Stimulated activated CD4-positive, alpha-beta T cell treated with anti-CD3 and anti-CD28 coated beads, Interleukin-1b, Interleukin-23, amount 100 ng/mL, for 48 hours (primary cell): ENCODE data around the gene LRRC75B.
"Not testable (repeated sequence)": the region's sequence is repeated elsewhere in the genome, so short reads cannot be mapped to it uniquely, and the experiment has no call there.

Source experiments
- DNase-seq: peaks from one replicate; pipeline ENCODE4 v3.0.0-alpha.2; 2020

LRRC75B gene

DNA sequence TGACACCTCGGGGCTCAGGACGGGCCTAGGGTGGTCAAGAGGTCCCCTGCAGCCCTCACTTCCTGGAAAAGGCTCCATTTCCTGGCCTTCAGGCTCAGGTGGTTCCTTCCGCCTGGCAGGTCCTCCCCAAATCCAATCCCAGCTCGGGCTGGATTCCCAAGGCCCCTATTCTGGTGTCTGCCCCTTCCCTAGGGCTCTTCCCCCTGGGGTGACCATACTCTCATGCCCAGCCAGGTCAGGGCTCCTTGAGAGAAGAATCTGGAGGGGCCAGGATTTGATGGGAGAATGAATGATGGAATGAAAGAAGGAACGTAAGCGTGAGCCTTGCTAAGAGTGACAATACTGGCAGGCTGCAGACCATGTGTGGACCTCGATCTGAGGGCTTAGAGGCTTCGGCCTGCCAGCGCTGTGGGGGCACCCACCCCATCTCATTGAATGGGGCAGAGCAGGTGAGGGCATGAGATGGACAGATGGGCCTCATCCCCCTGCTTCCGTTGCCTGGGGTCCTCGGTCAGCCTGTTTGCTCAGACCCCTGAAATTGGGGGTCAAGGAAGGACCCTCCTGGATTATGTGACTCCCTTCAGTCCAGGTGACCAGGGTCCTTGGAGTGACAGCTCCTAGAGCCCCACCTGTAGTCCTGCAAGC is 9.4 kb upstream of the LRRC75B start:
- DNase-seq: not testable (repeated sequence)

DNA sequence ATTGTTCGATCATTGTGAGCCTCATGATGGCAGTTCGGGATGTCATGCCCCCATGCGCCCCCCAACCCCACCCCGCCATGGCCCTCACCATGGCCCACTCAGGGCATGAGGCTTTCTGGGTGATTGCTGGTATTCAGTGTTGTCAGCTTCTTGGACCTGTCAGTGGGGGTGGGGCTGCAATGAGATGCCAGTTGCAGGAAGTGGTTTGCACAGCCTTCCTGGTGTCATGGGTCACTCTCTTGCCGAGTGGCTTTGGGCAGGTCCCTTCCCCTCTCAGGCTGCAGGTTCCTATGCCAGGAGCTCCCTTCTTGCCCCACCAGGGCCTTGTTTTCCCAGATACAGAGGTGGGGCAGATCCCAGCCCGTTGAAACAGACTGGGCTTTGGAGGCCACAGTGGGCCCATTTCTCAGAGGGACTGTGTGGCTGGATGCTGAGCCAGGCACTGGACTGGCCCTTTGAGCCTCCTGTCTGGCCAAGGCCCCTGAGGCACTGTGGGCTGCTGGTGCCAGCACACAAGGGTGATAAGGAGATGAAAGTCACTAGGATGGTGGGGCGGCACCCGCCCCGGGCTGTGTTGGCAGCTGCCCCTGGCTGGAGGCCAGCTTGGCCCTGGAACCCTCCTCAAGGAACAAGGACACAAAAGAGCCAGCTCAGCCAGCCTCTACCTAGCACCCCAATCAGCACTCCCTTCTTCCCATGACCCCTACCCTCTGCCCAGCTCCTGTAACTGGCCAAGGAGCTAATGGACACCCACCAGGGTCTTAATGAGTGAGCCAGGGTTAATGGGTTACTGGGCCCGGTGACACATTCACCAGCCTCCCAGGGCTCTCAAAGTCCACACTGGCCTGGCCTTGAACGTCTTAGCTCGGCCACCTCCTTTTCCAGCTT is 8.6 kb upstream of the LRRC75B start:
- no peak for DNase-seq

DNA sequence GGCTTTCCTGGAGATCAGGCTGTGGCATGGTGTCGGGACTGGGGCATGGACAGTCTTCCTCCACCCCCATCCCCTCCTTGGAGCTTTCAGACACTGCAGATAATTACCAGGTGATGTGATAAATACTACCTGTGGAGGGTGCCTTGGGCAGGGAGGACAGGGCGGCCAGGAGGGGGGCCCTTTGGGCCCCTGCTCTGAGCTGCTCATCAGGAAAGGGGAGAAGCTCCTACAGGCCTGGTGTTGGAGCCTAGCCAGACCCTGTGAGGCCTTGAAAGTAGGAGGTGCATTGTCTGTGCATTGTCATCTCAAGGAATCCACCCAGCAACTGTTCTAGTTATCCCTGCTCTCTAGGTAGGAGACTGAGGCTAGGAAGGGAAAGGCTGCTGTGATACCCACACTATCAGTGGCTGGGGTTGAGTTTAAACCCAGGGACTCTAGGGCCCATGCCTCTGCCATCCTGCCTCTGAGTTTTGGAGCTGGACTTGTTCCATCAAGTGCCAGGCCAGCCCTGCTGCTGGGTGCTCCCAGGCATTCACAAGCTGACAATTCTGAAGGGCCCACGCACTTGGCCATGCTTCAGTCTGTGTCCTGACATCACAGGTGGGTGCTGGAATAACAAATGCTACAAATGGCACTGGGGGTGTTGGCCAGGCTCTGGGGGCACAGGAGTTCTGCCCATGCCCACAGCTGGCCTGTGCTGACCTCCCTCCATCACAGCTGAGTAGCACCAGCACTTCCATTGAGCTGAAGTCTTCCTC is 7.3 kb upstream of the LRRC75B start:
- DNase-seq: not testable (repeated sequence)

DNA sequence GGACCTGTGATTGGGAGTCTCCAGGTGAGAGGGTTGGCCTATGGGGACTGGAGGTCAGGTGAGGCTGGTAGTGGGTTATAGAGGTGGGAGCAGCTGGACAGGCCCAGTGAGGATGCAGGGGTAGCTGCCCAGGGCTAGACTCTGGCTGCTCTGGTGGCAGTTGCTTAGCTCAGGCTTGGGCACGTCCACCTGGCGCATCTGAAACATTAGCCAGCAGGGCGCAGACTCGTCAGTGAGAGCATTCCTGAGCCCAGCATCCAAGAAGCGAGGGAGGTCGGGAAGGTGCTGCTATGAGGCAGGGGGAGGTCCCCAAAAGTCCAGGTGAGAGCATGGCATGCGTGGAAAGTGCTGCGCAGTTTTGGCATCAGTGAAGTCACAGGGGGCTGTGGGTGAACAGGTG is 6.6 kb upstream of the LRRC75B start:
- no peak for DNase-seq

DNA sequence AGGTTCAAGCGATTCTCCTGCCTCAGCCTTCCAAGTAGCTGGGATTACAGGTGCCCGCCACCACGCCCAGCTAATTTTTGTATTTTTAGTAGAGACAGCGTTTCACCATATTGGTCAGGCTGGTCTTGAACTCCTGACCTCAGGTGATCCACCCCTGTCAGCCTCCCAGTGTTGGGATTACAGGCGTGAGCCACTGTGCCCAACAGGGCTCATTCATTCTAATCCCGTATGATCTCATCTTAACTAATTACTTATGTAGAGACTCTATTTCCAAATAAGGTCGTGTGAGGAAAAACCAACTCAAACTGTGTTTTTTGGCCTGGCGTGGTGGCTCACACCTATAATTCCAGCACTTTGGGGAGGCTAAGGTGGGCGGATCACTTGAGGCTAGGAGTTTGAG is 4.2 kb upstream of the LRRC75B start:
- not testable (repeated sequence) for DNase-seq

DNA sequence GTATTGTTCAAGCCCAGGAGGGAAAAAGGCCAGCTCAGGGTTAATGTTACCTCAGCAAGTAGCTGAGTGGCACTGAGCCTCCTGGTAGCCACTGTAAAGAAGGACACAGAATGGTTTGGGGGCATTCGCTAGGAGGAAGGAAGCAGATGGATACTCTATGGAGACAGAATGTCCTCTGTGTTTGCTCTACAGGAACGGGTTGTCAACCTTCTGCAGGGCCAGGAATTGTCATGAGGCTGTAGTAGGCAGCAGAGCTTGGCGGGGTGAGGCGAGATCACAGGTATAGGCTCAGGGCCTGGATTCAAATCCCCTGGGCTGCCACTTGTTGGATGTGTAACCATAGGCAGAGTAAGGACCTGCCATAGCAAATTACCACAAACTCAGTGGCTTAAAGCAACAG is 3.0 kb upstream of the LRRC75B start:
- DNase-seq: no peak

DNA sequence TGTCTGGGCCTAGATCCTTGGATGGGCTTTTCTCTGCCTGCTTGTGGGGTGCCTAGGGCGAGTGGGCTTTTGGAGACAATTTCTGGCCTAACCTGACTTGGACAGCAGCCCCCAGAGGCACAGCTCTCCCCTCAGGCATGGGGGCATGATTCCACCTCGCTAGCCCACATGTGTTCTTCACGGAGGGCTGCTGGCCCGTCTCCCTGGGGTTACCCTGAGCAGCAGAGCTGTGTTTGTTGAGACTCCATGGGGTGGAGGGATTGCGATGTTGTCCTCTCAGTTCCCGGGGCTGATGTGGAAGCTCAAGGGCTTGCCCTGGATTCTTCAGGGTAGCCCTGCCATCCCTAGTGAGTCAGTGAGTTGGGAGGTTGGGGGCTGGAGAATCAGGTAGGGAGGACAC is 2.4 kb upstream of the LRRC75B start:
- DNase-seq: no peak

DNA sequence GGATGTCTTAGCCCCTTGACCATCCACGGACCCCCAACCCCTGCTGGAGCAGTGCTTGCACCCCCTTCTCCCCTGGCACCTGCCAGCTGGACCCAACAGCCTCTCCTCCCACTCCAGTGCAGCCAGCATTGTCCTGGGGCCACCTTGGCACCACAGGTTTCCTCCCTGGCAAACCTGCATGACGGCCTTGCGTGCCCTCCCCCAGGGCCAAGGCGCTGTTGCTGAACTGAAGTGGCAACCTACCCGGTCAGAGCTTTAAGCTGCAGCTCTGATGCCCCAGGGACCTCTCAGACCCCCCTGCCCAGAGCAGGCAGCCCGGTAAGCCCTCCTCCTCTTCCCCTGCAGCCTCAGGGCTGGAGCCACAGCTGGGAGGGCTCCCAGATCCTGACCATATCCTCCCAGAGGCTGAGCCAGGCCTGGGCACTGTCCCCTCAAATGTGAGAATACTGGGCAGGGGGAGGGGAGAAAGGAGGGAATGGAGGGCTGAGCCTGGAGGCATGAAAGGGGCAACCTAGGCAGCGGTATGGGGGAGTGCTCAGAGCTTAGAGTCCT is 1.8 kb upstream of the LRRC75B start:
- no peak for DNase-seq

DNA sequence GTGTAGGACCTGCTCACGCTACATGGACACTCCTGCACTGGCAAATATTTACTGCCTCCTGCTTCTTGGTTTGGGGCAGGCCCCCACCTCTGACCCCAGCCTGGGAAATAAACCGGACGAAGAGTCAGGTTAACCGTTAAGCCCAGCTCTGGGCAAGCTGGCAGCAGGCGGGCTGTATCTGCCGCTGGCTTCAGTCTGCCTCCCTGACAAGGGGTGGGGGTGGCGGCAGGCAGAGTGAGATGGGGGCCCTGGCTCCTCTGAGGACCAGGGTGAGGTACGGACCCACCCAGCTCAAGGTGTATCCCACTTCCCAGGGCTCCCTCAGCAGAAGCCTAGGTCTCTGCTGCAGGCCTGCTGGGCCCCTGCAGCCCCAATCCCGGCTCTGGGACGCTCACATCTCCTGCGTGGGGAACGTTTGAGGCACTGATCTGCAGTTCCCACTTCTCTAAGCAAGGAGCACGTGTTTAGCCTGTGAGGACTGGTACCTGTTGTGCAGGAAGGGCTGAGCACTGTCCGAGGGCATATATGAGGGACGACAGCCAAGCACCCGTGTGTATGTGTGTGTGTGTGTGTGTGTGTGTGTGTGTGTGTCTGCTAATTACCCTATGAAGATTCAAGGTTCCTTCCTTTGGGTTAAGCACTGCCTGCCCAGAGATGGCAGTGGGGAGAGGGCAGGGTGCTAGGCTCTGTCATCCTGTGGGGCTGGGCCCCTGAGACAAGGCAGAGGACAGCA is 1.1 kb upstream of the LRRC75B start:
- no peak for DNase-seq

DNA sequence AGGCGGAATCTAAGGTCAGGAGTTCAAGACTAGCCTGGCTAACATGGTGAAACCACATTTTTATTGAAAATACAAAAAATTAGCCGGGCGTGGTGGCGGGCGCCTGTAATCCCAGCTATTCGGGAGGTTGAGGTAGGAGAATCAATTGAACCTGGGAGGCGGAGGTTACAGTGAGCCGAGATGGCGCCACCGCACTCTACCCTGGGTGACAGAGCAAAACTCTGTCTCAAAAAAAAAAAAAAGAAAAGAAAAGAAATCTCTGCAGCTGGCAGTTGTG is 624 bp upstream of the LRRC75B start:
- not testable (repeated sequence) for DNase-seq

DNA sequence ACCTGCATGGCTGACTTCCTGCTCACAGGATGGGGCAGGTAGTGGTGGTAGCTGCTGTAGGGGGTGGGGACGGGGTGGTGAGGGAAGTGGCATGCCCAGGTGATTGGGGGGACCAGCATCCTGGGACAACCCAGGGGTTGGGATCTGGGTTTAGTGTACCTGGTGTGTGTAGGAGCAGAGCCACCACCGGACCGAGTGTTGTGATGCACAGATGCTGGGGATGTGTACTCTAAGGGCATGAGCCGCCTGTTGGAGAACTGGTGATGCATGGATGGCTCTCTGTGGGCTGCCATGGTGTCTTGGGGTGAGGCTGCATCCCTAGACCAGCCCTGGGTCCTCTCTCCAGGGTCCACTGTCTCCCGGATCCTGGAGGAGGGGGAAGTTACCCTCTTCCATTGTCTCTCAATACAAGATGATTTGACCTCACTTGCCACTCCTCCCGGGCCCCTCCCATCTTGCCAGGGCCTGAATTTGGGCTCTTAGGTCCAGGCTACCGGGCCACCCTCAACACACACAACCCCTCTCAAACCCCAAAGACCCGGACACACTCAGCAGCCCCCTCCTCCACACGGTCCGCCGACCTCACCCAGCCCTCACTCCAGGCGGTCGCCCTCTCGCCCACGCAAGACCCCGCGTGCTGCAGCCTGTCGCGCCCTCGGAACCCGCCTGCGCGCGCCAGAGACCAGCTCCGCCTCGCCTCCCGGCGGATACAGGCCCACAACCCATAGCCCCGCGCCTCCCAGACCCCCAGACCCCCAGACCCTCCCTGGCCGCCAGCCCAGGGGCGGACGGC is 619 bp downstream of the LRRC75B start:
- no peak for DNase-seq

DNA sequence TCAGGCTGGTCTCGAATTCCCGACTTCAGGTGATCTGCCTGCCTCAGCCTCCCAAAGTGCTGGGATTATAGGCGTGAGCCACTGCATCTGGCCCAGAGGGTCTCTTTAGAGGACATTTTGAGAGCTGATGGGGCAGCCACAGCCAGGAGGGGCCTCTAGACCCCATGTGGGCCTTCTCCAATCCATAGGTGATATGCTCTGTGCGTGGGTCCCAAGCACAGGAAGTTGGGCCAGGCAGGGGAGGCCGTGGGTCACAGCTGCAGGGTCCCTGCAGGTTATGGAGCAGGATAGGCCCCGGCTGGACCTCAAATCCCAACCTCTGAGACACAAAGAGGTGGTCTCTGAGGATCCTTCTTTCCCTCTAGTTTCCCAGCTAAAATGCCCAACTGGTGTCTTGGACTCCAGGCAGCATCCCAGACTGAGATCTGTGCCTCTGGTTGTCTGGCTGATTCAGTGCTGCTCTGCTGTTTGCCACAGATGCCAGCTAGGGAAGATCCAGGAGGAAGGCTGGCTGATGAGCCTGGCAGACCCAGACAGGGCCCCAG is 1.5 kb downstream of the LRRC75B start:
- no peak for DNase-seq

DNA sequence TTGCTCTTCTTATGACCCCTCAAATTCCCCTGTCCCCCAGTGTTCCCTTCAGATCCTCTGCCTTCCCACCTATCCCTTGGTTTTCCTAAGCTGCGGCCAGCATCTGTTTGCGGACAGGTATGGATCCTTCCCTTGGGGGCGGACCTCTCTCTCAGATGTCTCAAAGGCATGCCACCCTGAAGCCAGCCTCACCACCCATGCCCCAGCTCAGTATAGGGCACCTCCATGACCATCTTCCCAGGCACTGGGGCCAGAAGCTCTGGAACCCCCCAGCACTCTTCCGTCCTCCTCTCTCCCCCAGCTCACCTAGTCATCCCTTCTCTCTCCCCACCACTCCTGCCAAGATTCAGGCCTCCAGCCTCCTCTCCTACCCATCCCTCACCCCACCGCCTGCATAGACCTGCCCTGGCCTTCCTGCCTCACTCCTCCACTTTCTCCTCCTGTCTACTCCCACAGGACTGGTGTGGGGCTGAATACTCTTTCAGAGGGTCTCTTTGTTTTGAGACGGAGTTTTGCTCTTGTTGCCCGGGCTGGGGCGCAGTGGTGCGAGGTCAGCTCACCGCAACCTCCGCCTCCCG is 2.2 kb downstream of the LRRC75B start:
- no peak for DNase-seq

DNA sequence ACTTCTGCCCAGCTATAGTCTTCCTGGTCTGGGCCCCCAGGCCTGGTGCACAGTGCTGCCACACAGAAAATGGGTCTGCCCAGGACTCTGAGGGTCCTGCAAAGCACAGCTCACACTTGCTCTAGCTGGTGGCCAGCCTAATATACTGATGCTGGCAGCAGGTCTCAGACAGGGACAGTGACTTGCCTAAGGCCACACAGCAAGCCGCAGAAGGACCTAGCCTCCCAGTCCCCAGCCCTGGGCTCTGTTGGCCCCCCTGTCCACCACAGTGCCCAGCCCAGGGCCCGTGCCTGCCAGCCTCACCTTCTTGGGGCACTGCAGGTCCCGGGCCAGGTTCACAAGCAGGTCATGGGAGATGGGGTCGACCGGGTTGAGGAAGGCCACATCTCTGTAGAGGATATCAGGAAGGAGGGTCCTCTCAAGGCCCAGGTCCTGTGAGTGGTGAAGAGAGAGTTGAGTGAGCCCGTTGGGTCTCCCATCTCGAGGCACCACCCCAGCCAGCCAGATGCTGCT is 3.3 kb downstream of the LRRC75B start:
- DNase-seq: no peak

DNA sequence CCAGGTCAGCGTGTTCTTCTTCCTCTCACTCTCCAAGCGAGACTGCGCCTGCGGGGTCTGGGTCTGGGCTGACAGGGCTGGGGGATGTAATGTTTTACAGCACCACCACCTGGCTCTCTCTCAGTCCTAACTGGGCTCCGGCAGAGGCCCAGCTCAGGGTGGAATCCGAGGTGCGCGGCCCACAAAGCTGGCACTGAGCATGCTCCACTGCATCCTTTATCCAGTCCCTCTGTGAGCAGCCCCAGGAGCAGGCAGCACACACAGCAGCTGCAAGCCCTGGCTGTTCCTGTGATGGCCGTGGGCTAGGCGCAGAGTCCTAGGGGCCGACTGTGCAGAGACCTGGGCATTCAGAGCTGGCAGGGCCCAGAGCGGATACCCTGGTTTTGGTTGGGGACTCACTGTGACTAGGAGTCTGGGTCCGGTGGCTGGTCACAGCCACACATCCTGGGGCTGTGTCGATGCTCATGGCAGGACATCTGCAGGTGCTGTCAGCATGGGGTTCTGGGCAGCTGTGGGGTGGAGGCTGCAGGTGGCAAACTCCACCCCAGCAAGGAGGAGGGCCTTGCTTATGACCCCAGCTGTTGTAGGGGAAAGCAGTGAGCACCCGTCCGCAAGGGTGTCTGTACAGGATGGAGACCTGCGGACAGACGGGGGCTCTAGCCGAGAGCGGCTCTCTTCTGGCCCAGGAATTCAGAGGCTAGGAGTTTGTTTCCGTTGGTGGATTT is 4.0 kb downstream of the LRRC75B start:
- no peak for DNase-seq

DNA sequence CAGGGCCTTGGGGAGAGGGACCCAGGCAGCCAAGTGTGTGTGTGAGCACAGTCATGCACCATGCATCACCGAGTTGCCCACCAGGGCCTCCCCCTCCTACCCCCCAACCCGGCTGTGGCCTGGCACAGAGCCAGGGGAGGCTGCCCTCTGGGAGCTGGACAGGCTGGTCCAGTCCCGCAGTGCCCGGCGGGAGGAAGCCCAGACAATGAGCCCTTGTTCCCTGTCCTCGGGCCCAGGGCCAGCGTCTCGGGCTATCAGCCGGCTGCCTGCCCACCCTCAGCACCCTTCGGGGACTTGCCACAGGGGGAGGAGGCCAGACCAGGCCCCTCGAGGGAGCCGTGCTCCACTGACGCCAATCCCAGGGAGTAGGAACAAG is 4.5 kb downstream of the LRRC75B start:
- DNase-seq: no peak

DNA sequence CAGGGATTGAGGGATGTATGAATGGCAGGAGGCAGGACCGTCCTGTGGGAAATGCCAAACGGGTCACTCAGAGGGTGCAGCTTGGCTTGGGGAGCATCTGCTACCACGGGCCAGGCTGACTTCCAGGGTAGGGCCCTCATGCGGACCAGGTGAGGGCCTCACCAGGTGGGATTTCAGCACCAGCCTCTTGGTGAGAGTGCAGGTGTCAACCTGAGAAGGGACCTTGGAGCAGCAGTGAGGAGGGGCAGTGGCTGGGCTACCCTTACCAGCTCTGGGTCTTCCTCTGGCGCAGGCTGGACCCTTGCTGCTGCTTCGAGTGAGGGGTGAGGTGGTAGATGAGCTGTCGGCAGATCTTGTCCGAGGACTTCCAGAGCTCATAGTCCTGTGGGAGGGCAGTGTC is 4.9 kb downstream of the LRRC75B start:
- DNase-seq: no peak

DNA sequence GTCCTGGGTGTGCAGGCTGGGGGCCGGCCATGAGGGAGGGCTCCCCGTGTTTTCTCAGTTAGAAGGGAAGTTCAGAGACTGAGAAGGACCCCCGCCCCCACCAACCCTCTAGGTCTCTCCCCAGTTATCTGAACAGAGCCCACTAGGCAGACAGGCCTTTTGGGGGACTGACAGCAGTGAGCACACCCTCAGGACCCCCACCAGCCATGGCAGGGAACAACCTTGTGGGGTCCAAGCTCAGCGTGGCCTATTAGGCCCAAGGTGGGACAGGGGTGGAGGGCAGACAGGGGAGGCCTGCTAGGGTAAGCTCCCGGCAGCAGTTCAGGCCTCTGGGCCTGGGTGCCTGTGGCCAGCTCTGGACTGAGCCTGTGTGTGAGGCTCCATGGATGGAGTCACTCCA is 5.6 kb downstream of the LRRC75B start:
- no peak for DNase-seq

DNA sequence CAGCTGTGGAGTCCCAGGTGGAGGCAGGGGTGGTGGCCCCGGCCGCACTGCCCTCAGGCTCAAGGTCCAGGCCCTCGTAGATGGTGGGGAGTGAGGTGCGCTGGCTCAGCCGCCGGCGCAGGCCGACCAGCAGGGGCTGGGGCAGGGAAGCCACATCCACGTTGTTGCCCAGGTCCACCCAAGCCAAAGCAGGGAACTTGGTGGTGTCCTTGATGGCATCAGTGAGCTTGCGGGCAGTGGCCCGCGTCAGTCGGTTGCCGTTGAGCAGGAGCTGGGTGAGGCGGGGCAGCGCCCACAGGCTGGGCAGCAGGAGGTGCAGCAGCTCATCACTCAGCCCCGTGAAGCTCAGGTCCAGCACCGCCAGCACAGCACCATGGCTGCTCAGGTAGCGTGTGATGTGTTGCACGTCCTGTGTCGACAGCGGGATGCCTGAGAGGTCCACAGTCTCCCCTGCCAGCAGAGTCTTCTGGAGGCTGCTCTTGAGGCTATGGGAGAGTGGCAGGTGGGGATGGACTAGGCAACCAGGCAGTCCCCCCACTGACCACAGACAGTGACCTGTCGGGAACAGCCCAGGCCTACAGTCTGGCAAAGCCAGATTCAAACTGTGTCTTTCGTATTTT is 6.8 kb downstream of the LRRC75B start:
- no peak for DNase-seq

DNA sequence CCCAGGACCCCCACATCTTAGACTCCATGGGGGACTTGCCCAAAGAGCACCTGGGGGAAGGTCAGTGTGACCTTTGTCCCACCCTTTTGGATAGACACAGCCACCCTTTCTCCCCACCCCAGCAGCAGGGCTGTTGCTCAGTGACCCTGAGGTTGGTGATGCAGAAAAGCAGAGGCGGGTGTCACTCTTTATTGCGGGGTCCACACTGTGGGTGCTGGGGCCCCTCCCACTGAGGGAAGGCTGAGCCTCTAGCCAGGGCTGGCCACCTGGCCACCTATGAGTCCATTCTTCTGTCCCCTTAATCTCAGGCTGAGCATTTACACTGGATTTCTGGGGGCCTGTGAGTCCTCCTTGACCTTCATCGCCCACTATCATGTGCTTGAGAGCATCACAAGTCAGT is 7.4 kb downstream of the LRRC75B start:
- no peak for DNase-seq
